Liver (tissue), 9 donors: ENCODE results near the gene PIR. TPM values are rescaled to one million over a fixed set of nuclear protein-coding genes. Genes with fewer than 3 reads are reported as not detected.

Experiments used
- DNase-seq: peaks from one replicate; pipeline ENCODE4 v3.0.0-alpha.2; 2017; ENCODE audit warnings: low spot score
- H3K27ac ChIP-seq, 2 donors: one replicate each; pipeline ENCODE4 v1.7.0; 2013; ENCODE audit warnings: inconsistent platforms in 2 of 2, low read length in 2 of 2, control low read depth in 1 of 2, low read depth in 1 of 2, mild to moderate bottlenecking in 1 of 2
- H3K27me3 ChIP-seq, 4 donors: one replicate each; pipeline versions ENCODE4 v1.6.1 to v1.7.0; 2013; ENCODE audit warnings: low read length in 3 of 4, inconsistent platforms in 1 of 4, mild to moderate bottlenecking in 1 of 4, moderate library complexity in 1 of 4; ENCODE audit not compliant: control insufficient read depth in 4 of 4, insufficient read depth in 4 of 4
- H3K36me3 ChIP-seq, 4 donors: one replicate each; pipeline versions ENCODE4 v1.6.1 to v1.7.0; 2013; ENCODE audit warnings: low read length in 3 of 4, mild to moderate bottlenecking in 3 of 4, low read depth in 1 of 4, moderate library complexity in 1 of 4; ENCODE audit not compliant: control insufficient read depth in 4 of 4, insufficient read depth in 3 of 4
- H3K4me1 ChIP-seq, 4 donors: one replicate each; pipeline versions ENCODE4 v1.6.1 to v1.7.0; 2013; ENCODE audit warnings: low read length in 3 of 4, mild to moderate bottlenecking in 3 of 4, moderate library complexity in 1 of 4; ENCODE audit not compliant: control insufficient read depth in 4 of 4, insufficient read depth in 4 of 4
- H3K4me3 ChIP-seq, 3 donors: one replicate each; pipeline versions ENCODE4 v1.6.1 to v1.7.0; 2013; ENCODE audit warnings: low read length in 3 of 3, control low read depth in 1 of 3, low read depth in 1 of 3, mild to moderate bottlenecking in 1 of 3
- H3K9ac ChIP-seq, 2 donors: one replicate each; pipeline ENCODE4 v1.7.0; 2013; ENCODE audit warnings: low read length in 2 of 2, mild to moderate bottlenecking in 2 of 2, moderate library complexity in 2 of 2, control low read depth in 1 of 2, low read depth in 1 of 2
- H3K9me3 ChIP-seq, 4 donors: one replicate each; pipeline versions ENCODE4 v1.6.1 to v1.7.0; 2013; ENCODE audit warnings: low read length in 3 of 4; ENCODE audit not compliant: control insufficient read depth in 4 of 4
- EGR1 ChIP-seq, 2 donors: IDR thresholded peaks; 2 replicates each; pipeline ENCODE4 v1.6.1; 2016 to 2018; ENCODE audit warnings: antibody characterized with exemption in 2 of 2, low read depth in 2 of 2
- FOXA1 ChIP-seq: IDR thresholded peaks from 2 replicates; pipeline ENCODE4 v1.6.1; 2016; ENCODE audit warnings: antibody characterized with exemption
- FOXA2 ChIP-seq: IDR thresholded peaks from 2 replicates; pipeline ENCODE4 v1.6.1; 2016; ENCODE audit warnings: antibody characterized with exemption
- GABPA ChIP-seq, 2 donors: IDR thresholded peaks in 1 of 2; conservative IDR thresholded peaks in 1 of 2; 2 replicates each; pipeline ENCODE4 v1.6.1; 2016; ENCODE audit warnings: antibody characterized with exemption in 2 of 2, mild to moderate bottlenecking in 1 of 2, moderate library complexity in 1 of 2
- HNF4A ChIP-seq, 2 donors: conservative IDR thresholded peaks; 2 replicates each; pipeline ENCODE4 v1.6.1; 2016; ENCODE audit warnings: antibody characterized with exemption in 2 of 2, mild to moderate bottlenecking in 2 of 2
- HNF4G ChIP-seq: IDR thresholded peaks from 2 replicates; pipeline ENCODE4 v1.6.1; 2016; ENCODE audit warnings: antibody characterized with exemption
- JUND ChIP-seq, 2 donors: IDR thresholded peaks; 2 replicates each; pipeline ENCODE4 v1.6.1; 2016; ENCODE audit warnings: antibody characterized with exemption in 2 of 2
- MAX ChIP-seq: IDR thresholded peaks from 2 replicates; pipeline ENCODE4 v1.6.1; 2016; ENCODE audit warnings: antibody characterized with exemption
- NR2F2 ChIP-seq: IDR thresholded peaks from 2 replicates; pipeline ENCODE4 v1.6.1; 2016; ENCODE audit warnings: antibody characterized with exemption
- RAD21 ChIP-seq, 2 donors: IDR thresholded peaks; 2 replicates each; pipeline ENCODE4 v1.6.1; 2016; ENCODE audit warnings: antibody characterized with exemption in 2 of 2, mild to moderate bottlenecking in 2 of 2
- REST ChIP-seq: IDR thresholded peaks from 2 replicates; pipeline ENCODE4 v1.6.1; 2016; ENCODE audit warnings: antibody characterized with exemption, mild to moderate bottlenecking
- RXRA ChIP-seq, 2 donors: IDR thresholded peaks; 2 replicates each; pipeline ENCODE4 v1.6.1; 2017 to 2018; ENCODE audit warnings: antibody characterized with exemption in 2 of 2, mild to moderate bottlenecking in 1 of 2
- SP1 ChIP-seq: IDR thresholded peaks from 2 replicates; pipeline ENCODE4 v1.6.1; 2018; ENCODE audit warnings: antibody characterized with exemption, mild to moderate bottlenecking
- TAF1 ChIP-seq: conservative IDR thresholded peaks from 2 replicates; pipeline ENCODE4 v1.6.1; 2016; ENCODE audit warnings: antibody characterized with exemption, mild to moderate bottlenecking
- ZBTB33 ChIP-seq: IDR thresholded peaks from 2 replicates; pipeline ENCODE4 v1.6.1; 2016; ENCODE audit warnings: antibody characterized with exemption
- WGBS: extraction: QIAGEN DNeasy Blood & Tissue Kit; methylation state at CpG from one replicate; pipeline ENCODE4 v1.1.7; 2013; 5-methylcytosine and 5-hydroxymethylcytosine counted together
- polyA plus RNA-seq, 2 donors: library from polyadenylated mRNA; stranded (reverse) in 1 of 2; unstranded in 1 of 2; fragments of 200-250 nt in 1 of 2; fragments of >200 nt in 1 of 2; fragmentation: Nextera tagmentation in 1 of 2; extraction: Ambion mirVana in 1 of 2; gene quantifications; one replicate each; pipeline versions ENCODE4 v1.2.1 to v1.2.3, GENCODE V29; 2013 to 2015
- total RNA-seq, 2 donors: library from RNA; depleted of rRNA; stranded (reverse); fragments of >200 nt; gene quantifications; one replicate each; pipeline ENCODE4 v1.2.3, GENCODE V29; 2014
- TF ChIP-seq, protein P1 (sequence below): IDR thresholded peaks from 2 replicates; pipeline ENCODE4 v1.6.1; 2016; ENCODE audit warnings: antibody characterized with exemption
- TF ChIP-seq, protein P2 (sequence below): fragments of 150-350 bp; IDR thresholded peaks from 2 replicates; pipeline ENCODE4 v1.5.1; 2017; ENCODE audit warnings: improper control_type of control experiment, low read depth, low read length; ENCODE audit not compliant: missing input control
- donor health status: healthy.
- donor health status: healthy.
- donor health status: healthy.
- donor health status: healthy.
- donor health status: healthy.

Gene PIR
- total and polyA plus RNA-seq, 4 donors: 9.0 to 24.7 (median 17.0) TPM

- Histone ChIP-seq H3K36me3 (peaks cover 0 to 4% (median 0%) of the 10 kb centered on the region in 4 donors), H3K4me1 (peaks cover 0 to 5% (median 0%) of the 10 kb centered on the region in 4 donors), H3K27me3 (peaks cover 0 to 2% (median 0%) of the 10 kb centered on the region in 4 donors), H3K9me3 (no peaks in the 10 kb centered on the region), H3K9ac (peak overlapping the region; percentile 22 to 75), H3K27ac (peak overlapping the region; percentile 4 to 92), H3K4me3 (peak overlapping the region; percentile 1 to 61 (median 44))
- under 1% methylated on average over 10 of the region's 10 CpGs for WGBS
- TF ChIP-seq TAF1 (no peak), NR2F2 (no peak), GABPA (IDR thresholded peaks at IDR 0.05 in 1 of 2, conservative IDR thresholded peaks at IDR 0.05 in 1 of 2) (no peak), EGR1 (IDR thresholded peaks at IDR 0.05; ENCODE audit: low read depth in 2 of 2) (no peak), REST (no peak), FOXA1 (no peak), RAD21 (IDR thresholded peaks at IDR 0.05) (no peak), HNF4G (no peak), HNF4A (conservative IDR thresholded peaks at IDR 0.05) (no peak), FOXA2 (no peak)
- TF ChIP-seq, protein P1, sequence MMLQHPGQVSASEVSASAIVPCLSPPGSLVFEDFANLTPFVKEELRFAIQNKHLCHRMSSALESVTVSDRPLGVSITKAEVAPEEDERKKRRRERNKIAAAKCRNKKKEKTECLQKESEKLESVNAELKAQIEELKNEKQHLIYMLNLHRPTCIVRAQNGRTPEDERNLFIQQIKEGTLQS: no peak
- no peak for DNase-seq
Measured at GRCh38 chrX:15336023-15336413, 157.1 kb downstream of the PIR start.

GRCh38 chrX:15335135-15336022, 157.8 kb downstream of the PIR start, which contains the start of gene PIGA:
PIGA (minus strand) TSS chrX:15335523; CDS start chrX:15331930, 3,593 bp downstream.
- Histone ChIP-seq H3K9me3 (no peaks in the 10 kb centered on the region), H3K4me1 (peaks cover 0 to 5% (median 0%) of the 10 kb centered on the region in 4 donors), H3K27ac (peak within 1 kb of the TSS; percentile 89 to 92), H3K4me3 (peak within 1 kb of the TSS; percentile 79 to 90 (median 87)), H3K27me3 (peaks cover 0 to 2% (median 0%) of the 10 kb centered on the region in 4 donors), H3K9ac (peak within 1 kb of the TSS; percentile 88 to 90), H3K36me3 (peaks cover 0 to 4% (median 0%) of the 10 kb centered on the region in 4 donors)
- WGBS: under 1% methylated on average over 72 of the region's 72 CpGs
- DNase-seq: peak; percentile 89
- TF ChIP-seq, protein P2, sequence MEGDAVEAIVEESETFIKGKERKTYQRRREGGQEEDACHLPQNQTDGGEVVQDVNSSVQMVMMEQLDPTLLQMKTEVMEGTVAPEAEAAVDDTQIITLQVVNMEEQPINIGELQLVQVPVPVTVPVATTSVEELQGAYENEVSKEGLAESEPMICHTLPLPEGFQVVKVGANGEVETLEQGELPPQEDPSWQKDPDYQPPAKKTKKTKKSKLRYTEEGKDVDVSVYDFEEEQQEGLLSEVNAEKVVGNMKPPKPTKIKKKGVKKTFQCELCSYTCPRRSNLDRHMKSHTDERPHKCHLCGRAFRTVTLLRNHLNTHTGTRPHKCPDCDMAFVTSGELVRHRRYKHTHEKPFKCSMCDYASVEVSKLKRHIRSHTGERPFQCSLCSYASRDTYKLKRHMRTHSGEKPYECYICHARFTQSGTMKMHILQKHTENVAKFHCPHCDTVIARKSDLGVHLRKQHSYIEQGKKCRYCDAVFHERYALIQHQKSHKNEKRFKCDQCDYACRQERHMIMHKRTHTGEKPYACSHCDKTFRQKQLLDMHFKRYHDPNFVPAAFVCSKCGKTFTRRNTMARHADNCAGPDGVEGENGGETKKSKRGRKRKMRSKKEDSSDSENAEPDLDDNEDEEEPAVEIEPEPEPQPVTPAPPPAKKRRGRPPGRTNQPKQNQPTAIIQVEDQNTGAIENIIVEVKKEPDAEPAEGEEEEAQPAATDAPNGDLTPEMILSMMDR: no peak
- TF ChIP-seq NR2F2 (no peak), FOXA1 (peak; percentile 12), JUND (IDR thresholded peaks at IDR 0.05) (peak; percentile 40 to 46), GABPA (IDR thresholded peaks at IDR 0.05 in 1 of 2, conservative IDR thresholded peaks at IDR 0.05 in 1 of 2) (peak in 1 of 2 donors; percentile 64), FOXA2 (no peak), RXRA (IDR thresholded peaks at IDR 0.05) (peak; percentile 15 to 44), ZBTB33 (peak; percentile 61), HNF4G (no peak), TAF1 (peak; percentile 81), SP1 (peak; percentile 75), RAD21 (IDR thresholded peaks at IDR 0.05) (peak; percentile 14 to 41), HNF4A (conservative IDR thresholded peaks at IDR 0.05) (peak in 1 of 2 donors; percentile 13), REST (peak; percentile 89), EGR1 (IDR thresholded peaks at IDR 0.05; ENCODE audit: low read depth in 2 of 2) (no peak), MAX (no peak)
- TF ChIP-seq, protein P1: no peak
